ENCODE measurements around the gene TOR1B. TPM values are rescaled to one million over a fixed set of nuclear protein-coding genes. Genes with fewer than 3 reads are reported as not detected.

The TOR1B gene
- total RNA-seq, 1 experiment from 2014 or later, result 18.8 TPM

DNA sequence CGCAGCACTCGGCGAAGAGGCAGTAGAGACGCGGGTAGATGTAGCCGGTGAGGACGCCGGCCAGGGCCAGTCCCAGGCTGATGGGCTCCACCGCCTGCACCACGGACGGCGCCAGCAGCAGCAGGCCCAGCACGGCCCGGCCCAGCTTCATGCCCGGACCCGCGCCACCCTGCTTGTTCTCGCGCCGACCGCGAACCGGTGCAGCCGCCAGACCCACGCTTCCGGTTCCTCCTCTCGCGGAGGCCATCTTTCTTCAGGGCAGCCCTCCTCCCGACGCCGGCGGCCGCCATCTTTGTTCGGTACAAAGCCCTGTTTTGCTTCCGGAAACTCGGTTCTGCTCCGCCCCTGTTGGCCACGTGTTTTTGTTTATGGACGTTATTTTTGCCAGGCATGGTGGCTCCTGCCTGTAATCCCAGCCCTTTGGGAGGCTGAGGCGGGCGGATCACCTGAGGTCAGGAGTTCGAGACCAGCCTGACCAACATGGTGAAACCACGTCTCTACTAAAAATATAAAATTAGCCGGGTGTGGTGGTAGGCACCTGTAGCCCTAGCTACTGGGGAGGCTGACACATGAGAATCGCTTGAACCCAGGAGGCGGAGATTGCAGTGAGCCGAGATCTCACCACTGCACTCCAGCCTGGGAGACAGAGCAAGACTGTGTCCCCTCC is 21.1 kb downstream of the TOR1B start, which contains the start of gene TOR1A:
Gene TOR1A, minus strand, starts transcription at position 202 of the 667 bp plus-strand sequence. Its CDS starts 51 bp downstream, at position 151.
- peaks cover 23% of the 10 kb centered on the region for H3K36me3 Mint-ChIP-seq
- TF ChIP-seq SMAD3 (CRISPR knock-in tag; IDR thresholded peaks at IDR 0.05; ENCODE audit: borderline replicate concordance) (0 out of 2 replicates have a peak, but pooled peaks have one; percentile 76), FOXK1 (CRISPR knock-in tag; IDR thresholded peaks at IDR 0.05) (peak; percentile 100), NFE2L1 (CRISPR knock-in tag; IDR thresholded peaks at IDR 0.05) (peak; percentile 76; the same call in 1 of the 2 replicates), TP53 (CRISPR knock-in tag; IDR thresholded peaks at IDR 0.05) (no peak), MLX (CRISPR knock-in tag; IDR thresholded peaks at IDR 0.05) (no peak), ZNF138 (CRISPR knock-in tag; conservative IDR thresholded peaks at IDR 0.05) (no peak), AR (CRISPR knock-in tag; IDR thresholded peaks at IDR 0.05) (no peak), NR2C2 (CRISPR knock-in tag; IDR thresholded peaks at IDR 0.05) (peak; percentile 68; the same call in 1 of the 2 replicates), CREM (CRISPR knock-in tag; IDR thresholded peaks at IDR 0.05) (peak; percentile 68; the same call in 1 of the 2 replicates), ESRRA (CRISPR knock-in tag; IDR thresholded peaks at IDR 0.05; ENCODE audit: borderline replicate concordance) (0 out of 2 replicates have a peak, but pooled peaks have one; percentile 55), SP1 (CRISPR knock-in tag; conservative IDR thresholded peaks at IDR 0.05) (peak; percentile 91), GTF2I (CRISPR knock-in tag; conservative IDR thresholded peaks at IDR 0.05) (peak; percentile 61; the same call in 1 of the 2 replicates), MYBL2 (CRISPR knock-in tag; IDR thresholded peaks at IDR 0.05) (peak; percentile 92), USF1 (CRISPR knock-in tag; IDR thresholded peaks at IDR 0.05) (peak; percentile 87), GABPB1 (CRISPR knock-in tag; IDR thresholded peaks at IDR 0.05) (peak; percentile 87), FOXP1 (CRISPR knock-in tag; IDR thresholded peaks at IDR 0.05; ENCODE audit: borderline replicate concordance) (peak; percentile 92; the same call in 1 of the 2 replicates), HMGA2 (CRISPR knock-in tag; IDR thresholded peaks at IDR 0.05) (no peak), ZNF232 (CRISPR knock-in tag; IDR thresholded peaks at IDR 0.05) (peak; percentile 70; the same call in 1 of the 2 replicates), TEAD1 (CRISPR knock-in tag; IDR thresholded peaks at IDR 0.05) (peak; percentile 85), ZBTB21 (CRISPR knock-in tag; IDR thresholded peaks at IDR 0.05; ENCODE audit: borderline replicate concordance) (no peak), HMGXB4 (CRISPR knock-in tag; IDR thresholded peaks at IDR 0.05) (peak; percentile 74), E2F5 (CRISPR knock-in tag; IDR thresholded peaks at IDR 0.05) (peak; percentile 41; the same call in 1 of the 2 replicates)
- TF ChIP-seq, protein P1, sequence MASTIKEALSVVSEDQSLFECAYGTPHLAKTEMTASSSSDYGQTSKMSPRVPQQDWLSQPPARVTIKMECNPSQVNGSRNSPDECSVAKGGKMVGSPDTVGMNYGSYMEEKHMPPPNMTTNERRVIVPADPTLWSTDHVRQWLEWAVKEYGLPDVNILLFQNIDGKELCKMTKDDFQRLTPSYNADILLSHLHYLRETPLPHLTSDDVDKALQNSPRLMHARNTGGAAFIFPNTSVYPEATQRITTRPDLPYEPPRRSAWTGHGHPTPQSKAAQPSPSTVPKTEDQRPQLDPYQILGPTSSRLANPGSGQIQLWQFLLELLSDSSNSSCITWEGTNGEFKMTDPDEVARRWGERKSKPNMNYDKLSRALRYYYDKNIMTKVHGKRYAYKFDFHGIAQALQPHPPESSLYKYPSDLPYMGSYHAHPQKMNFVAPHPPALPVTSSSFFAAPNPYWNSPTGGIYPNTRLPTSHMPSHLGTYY (CRISPR knock-in tag; IDR thresholded peaks at IDR 0.05), result no peak
- TF ChIP-seq, protein P2, sequence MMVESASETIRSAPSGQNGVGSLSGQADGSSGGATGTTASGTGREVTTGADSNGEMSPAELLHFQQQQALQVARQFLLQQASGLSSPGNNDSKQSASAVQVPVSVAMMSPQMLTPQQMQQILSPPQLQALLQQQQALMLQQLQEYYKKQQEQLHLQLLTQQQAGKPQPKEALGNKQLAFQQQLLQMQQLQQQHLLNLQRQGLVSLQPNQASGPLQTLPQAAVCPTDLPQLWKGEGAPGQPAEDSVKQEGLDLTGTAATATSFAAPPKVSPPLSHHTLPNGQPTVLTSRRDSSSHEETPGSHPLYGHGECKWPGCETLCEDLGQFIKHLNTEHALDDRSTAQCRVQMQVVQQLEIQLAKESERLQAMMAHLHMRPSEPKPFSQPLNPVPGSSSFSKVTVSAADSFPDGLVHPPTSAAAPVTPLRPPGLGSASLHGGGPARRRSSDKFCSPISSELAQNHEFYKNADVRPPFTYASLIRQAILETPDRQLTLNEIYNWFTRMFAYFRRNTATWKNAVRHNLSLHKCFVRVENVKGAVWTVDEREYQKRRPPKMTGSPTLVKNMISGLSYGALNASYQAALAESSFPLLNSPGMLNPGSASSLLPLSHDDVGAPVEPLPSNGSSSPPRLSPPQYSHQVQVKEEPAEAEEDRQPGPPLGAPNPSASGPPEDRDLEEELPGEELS (CRISPR knock-in tag; IDR thresholded peaks at IDR 0.05), result peak; percentile 83; the same call in 1 of the 2 replicates

More for the DNA sequence above, 21.1 kb downstream of the TOR1B start, which contains the start of gene TOR1A:
- DNase-seq (ENCODE audit: low spot score) (peak; percentile 94), ATAC-seq (peak; percentile 84)
- Mint-ChIP-seq H3K27ac (peak within 1 kb of the TSS; percentile 65), H3K9me3 (no peaks in the 10 kb centered on the region), H3K4me3 (peak within 1 kb of the TSS; percentile 77), H3K27me3 (ENCODE audit: low read depth) (no peaks in the 10 kb centered on the region), H3K4me1 (peaks cover 9% of the 10 kb centered on the region)
- CTCF ChIA-PET, result no interaction called here
- POLR2A ChIA-PET, result interaction anchor here (0.6 to 1.4 kb wide), 2 partner anchors 11 to 1235 kb away, joined by 3 to 5 read pairs; partner anchors contain the start of genes C9orf78 and USP20
